Measurements from ENCODE around the gene KMT5B.

DNA sequence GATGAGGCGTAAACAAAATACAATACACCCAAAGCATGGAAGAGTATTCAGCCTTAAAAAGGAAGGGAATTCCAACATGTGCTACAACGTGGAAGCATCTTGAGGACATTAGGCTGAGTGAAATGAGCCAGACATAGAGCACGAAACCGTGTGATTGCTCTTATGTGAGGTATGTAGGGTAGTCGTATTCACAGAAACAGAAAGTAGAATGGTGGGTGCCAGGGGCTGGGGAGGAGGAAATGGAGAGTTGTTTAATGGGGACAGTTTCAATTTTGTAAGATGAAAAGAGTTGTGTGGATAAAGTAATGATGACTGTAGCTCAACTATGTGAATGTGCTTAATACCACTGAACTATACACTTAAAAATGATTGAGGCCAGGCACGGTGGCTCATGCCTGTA lies 10.2 kb upstream of the KMT5B start:
- TF ChIP-seq, protein P1, sequence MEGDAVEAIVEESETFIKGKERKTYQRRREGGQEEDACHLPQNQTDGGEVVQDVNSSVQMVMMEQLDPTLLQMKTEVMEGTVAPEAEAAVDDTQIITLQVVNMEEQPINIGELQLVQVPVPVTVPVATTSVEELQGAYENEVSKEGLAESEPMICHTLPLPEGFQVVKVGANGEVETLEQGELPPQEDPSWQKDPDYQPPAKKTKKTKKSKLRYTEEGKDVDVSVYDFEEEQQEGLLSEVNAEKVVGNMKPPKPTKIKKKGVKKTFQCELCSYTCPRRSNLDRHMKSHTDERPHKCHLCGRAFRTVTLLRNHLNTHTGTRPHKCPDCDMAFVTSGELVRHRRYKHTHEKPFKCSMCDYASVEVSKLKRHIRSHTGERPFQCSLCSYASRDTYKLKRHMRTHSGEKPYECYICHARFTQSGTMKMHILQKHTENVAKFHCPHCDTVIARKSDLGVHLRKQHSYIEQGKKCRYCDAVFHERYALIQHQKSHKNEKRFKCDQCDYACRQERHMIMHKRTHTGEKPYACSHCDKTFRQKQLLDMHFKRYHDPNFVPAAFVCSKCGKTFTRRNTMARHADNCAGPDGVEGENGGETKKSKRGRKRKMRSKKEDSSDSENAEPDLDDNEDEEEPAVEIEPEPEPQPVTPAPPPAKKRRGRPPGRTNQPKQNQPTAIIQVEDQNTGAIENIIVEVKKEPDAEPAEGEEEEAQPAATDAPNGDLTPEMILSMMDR (IDR thresholded peaks at IDR 0.05), result no peak
- TF ChIP-seq POLR2AphosphoS5 (IDR thresholded peaks at IDR 0.05), result no peak
- no peak for TF ChIP-seq POLR2A (IDR thresholded peaks at IDR 0.05)
